Caki2 (cell line): ENCODE data around the gene INTS3. TPM values are rescaled to one million over a fixed set of nuclear protein-coding genes. Genes with fewer than 3 reads are reported as not detected.
"Not testable (repeated sequence)": the region's sequence is repeated elsewhere in the genome, so short reads cannot be mapped to it uniquely, and the experiment has no call there.

Experiments
- DNase-seq: peaks from one replicate; pipeline ENCODE4 v3.0.0-alpha.2; 2015; ENCODE audit warnings: low read depth
- in situ Hi-C: cut with HindIII; loops from 2 replicates; pipeline ENCODE4 v1.10.0; 2016; ENCODE audit warnings: low sequenced_read_pairs, low pct_unique_long_range_greater_than_20kb, mixed read lengths
- total RNA-seq: library from RNA; depleted of rRNA; stranded (reverse); fragments of >200 nt; shearing (Covaris generic); gene quantifications from 2 replicates; pipeline ENCODE4 v1.2.3, GENCODE V29; 2014; ENCODE audit warnings: low replicate concordance

INTS3 gene
- total RNA-seq, 1 experiment from 2014 or later: 19.9 TPM

GRCh38 chr1:153749408-153750005 is 21.7 kb downstream of the INTS3 start:
- in situ Hi-C loops: no loop called here
- peak; percentile 79 for DNase-seq

- in situ Hi-C loops: no loop called here
- DNase-seq: peak; percentile 84
Observed at GRCh38 chr1:153750026-153750995, 22.5 kb downstream of the INTS3 start.

DNA sequence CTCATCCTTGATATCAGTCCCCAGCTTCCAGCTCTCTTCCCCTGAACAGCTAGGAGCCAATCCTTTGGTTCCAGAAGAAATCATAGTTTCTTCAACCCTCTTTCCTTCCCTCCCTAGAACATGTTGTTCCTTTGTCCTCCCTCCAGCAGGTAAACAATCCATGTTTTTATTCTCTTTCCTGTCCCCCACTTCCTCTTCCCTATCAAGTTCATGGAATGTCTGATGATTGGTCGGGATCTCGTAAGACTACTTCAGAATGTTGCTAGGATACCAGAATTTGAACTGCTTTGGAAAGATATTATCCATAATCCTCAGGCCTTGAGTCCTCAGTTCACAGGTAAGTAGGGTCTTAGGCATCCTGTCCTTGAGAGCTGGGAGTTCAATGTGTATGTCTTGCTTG is 24.2 kb downstream of the INTS3 start:
- no peak for DNase-seq
- in situ Hi-C loops: no loop called here

DNA sequence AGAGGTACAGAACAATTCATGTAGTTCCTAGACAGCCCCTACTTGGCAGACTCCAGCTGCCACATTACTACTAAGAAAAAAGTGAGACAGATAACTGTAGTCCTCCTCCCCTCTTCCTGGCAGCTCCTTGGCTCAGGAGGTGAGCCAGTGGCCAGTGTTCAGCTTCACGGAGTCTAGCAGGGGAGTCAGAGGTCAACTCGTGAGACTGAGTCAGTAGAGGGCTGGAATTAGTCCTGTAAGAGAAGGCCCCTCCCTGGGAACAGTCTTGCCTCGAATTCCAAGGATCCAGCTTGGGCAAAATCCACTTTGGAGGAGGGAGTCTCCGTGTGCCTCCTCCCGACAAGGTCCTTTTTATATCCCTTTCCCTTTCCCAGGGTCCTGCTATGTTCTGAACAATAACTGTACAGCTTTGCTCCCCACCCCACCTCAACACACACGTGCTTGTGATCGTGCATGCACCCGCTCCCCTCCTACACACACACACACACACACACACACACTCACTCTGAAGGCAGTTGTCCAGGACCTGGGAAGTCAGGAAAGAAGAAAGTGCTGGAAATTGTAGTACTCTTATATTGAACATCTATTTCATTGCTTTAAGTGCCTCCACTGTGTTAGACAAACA is 24.8 kb downstream of the INTS3 start:
- peak; percentile 97 for DNase-seq
- in situ Hi-C loops: no loop called here

- no peak for DNase-seq
- in situ Hi-C loops: no loop called here
Observed at GRCh38 chr1:153754266-153754665, 26.4 kb downstream of the INTS3 start.

GRCh38 chr1:153760440-153760839 is 32.6 kb downstream of the INTS3 start:
- in situ Hi-C loops: no loop called here
- no peak for DNase-seq

DNA sequence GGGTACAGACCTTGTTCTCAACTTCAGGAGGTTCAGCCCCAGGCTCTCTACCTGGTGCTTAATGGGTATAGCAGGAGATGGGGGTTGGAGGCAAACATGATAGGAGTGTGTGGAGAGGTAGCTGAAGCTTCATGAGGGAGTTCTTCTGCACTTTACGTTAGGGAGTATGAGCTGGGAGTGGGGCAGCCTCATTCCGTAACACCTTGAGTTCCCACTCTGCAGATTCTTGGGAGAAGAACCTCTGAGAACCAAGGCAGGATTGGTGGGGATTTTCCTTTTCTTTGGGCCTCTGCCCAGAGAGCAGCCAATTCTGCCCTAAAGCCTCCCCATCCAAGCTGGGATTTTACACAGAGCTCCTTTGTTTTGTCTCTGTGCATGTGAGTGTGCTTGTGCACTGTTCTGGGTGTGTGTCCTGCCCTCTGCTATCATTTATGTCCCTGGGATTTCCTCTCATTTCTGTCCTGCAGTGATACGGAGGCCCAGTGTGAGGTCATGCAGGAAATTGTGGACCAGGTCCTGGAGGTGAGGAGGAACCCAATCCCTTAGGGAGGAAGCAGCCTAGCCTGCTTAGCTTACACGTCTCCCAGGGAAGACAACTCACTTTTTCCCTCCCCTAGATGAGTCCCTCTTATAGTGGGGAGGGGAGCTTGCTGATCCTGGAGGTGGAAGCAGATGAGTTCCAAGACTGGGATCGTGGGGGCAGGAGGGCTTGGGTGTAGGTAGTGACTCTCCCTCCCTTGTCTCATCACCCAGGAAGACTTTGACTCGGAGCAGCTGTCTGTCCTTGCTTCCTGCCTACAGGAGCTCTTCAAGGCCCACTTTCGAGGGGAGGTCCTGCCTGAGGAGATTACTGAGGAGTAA is 35.7 kb downstream of the INTS3 start:
- in situ Hi-C loops: no loop called here
- no peak for DNase-seq

DNA sequence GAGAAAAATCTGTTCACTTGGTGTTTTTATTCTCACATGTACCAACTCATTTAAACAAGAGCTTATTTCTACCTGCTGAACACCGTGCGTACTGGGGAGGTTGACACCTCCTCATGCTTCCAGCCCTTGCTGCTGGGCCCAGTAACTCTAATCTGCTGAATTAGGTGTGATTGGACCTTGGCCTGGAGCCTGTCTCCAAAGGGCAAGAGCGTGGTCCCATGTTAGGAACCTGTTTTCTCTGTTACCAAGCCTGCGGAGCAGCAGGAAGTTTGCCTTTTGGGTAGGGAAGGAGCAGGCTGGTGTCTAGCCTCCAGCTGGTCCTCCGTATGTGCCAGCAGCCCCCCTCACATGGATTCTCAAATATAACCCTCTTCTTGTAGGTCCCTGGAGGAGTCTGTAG is 36.5 kb downstream of the INTS3 start:
- in situ Hi-C loops: no loop called here
- DNase-seq: no peak

DNA sequence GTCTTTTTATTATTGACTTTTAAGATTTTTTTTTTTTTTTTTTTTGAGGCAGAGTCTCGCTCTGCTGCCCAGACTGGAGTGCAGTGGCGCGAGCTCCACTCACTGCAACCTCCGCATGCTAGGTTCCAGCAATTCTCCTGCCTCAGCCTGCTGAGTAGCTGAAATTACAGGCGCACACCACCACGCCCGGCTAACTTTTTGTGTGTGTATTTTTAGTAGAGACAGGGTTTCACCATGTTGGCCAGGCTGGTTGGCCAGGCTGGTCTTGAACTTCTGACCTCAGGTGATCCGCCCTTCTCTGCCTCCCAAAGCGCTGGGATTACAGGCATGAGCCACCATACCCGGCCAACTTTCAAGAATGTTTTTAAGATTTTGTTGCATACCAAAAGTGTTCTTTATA is 38.8 kb downstream of the INTS3 start:
- in situ Hi-C loops, DNase-seq: not testable (repeated sequence)

GRCh38 chr1:153767519-153767918 is 39.7 kb downstream of the INTS3 start:
- in situ Hi-C loops: no loop called here
- DNase-seq: no peak

DNA sequence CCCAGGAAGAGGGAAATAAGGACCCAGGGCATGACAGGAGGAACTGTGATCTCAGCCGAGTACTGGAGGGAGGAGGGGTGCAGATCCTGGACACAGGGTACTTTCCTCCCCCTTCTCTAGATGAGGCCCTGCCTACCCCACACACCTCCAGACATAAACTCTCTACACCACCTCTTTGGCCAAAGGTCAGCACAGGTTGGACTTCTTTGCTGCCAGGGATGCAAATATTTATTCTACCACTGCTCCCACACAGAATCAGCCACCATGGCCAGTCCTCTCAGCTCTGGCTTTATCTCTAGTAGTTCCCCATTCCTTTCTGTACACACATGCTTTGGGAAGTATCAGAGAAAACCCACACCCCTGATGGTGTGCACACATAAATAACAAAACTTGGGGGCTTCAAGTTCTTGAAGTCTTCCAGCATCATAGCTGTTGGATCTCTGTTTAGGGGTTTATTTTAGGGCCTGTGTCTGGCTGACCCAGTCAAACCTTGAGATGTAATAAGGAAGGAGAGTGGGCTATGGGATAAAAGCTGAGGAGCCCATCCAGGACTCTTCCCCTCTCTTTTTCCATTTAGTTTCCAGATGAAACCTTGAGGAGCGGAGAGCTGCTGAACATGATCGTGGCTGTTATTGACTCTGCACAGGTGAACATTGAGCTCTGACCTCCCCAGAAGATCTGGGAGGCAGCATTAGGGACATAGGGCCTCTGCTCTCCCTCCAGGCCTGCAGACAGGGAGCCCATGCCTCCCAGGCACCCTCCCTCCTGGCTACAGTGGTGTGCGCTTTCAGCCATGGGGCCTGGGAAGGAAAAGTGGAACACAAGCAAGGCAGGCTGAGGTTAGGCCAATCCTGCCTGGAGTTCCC is 40.7 kb downstream of the INTS3 start:
- in situ Hi-C loops: no loop called here
- no peak for DNase-seq

- DNase-seq: no peak
- in situ Hi-C loops: no loop called here
Observed at GRCh38 chr1:153769221-153769620, 41.4 kb downstream of the INTS3 start.

GRCh38 chr1:153770797-153771196 is 42.9 kb downstream of the INTS3 start:
- no peak for DNase-seq
- in situ Hi-C loops: no loop called here

- in situ Hi-C loops: no loop called here
- no peak for DNase-seq
Observed at GRCh38 chr1:153771261-153771660, 43.4 kb downstream of the INTS3 start.

- no peak for DNase-seq
- in situ Hi-C loops: no loop called here
Observed at GRCh38 chr1:153771841-153772593, 44.2 kb downstream of the INTS3 start.

DNA sequence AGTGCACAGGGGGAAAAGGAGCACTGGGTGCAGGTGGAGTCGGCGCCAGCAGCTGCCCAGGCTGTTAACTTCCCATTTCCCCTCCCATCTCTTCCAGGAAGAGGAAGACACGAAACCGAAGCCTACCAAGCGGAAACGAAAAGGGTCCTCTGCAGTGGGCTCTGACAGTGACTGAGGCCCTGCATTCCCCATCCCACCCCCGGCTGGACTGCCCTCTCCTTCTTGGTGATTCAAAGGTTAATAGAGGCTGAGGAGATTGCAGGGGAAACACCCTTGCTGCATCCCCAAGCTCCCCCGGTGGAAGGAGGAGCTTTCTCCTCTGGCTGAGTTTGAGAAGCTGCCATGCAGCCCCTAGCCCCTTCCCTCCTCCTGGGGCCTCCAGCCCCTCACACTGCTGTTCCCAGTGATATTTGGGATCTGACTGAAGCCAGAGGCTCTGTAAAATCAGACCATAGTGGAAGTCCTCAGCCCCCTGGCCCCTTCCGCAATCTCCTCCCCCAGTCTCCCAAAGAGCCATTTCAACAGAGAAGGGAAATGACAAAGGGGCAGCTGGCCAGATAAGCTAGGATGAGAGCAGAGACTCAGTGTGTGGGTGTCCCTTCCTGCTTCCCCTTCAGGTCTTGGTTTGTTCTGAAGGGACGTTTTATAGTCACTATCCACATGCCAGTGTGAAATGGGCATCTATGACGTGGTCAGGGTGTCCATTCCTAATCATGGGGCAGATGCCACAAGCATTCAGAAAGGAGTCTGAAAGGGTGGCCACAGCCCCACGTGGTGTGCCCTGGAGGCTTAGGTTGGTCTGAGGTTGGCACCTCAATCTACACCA is 45.5 kb downstream of the INTS3 start:
- in situ Hi-C loops: no loop called here
- no peak for DNase-seq
